HG03558 (cell line): ENCODE results near the gene NISCH.

Experiments
- ATAC-seq: cut with Tn5 transposase; IDR thresholded peaks from one replicate; pipeline ENCODE4 v1.9.1; 2021; ENCODE audit warnings: moderate number of reproducible peaks; ENCODE audit not compliant: unreplicated experiment; ENCODE audit errors: extremely low read depth

NISCH gene

GRCh38 chr3:52468336-52468735, 12.9 kb downstream of the NISCH start:
- ATAC-seq = no peak

GRCh38 chr3:52469001-52469400, 13.6 kb downstream of the NISCH start:
- no peak for ATAC-seq

- no peak for ATAC-seq
These were observed 15.5 kb downstream of the NISCH start for GRCh38 chr3:52470920-52471319.

GRCh38 chr3:52471371-52472238, 16.2 kb downstream of the NISCH start:
- no peak for ATAC-seq

GRCh38 chr3:52472239-52473000, 17.0 kb downstream of the NISCH start:
- ATAC-seq = no peak

GRCh38 chr3:52473026-52473425, 17.6 kb downstream of the NISCH start:
- no peak for ATAC-seq

GRCh38 chr3:52477076-52477795, 21.8 kb downstream of the NISCH start:
- no peak for ATAC-seq

- no peak for ATAC-seq
These were observed 22.3 kb downstream of the NISCH start for GRCh38 chr3:52477796-52478095.

GRCh38 chr3:52479037-52479876, 23.9 kb downstream of the NISCH start:
- ATAC-seq = no peak

- no peak for ATAC-seq
These were observed 24.6 kb downstream of the NISCH start for GRCh38 chr3:52479877-52480575.

GRCh38 chr3:52480768-52481715, 25.6 kb downstream of the NISCH start:
- ATAC-seq = no peak

GRCh38 chr3:52481819-52482521, 26.6 kb downstream of the NISCH start:
- ATAC-seq = no peak

- no peak for ATAC-seq
These were observed 27.7 kb downstream of the NISCH start for GRCh38 chr3:52483081-52483480.

- ATAC-seq = no peak
These were observed 28.4 kb downstream of the NISCH start for GRCh38 chr3:52483577-52484381.

GRCh38 chr3:52484680-52485461, 29.5 kb downstream of the NISCH start:
- no peak for ATAC-seq

- no peak for ATAC-seq
These were observed 31.8 kb downstream of the NISCH start for GRCh38 chr3:52487050-52487787.
